A549 (cell line): ENCODE results near the gene IRX4. TPM values are rescaled to one million over a fixed set of nuclear protein-coding genes. Genes with fewer than 3 reads are reported as not detected.

Experiments used
- ATAC-seq, 2 experiments: fragments of 200-7000 bp in 1 of 2; fragments of >200 bp in 1 of 2; cut with Nextera tagmentation in 1 of 2; cut with Tn5 transposase in 1 of 2; 3 replicates each; pipeline versions ENCODE4 v1.8.0 to v1.9.1; 2018 to 2020; ENCODE audit warnings: mild to moderate bottlenecking in 1 of 2, moderate library complexity in 1 of 2
- CTCF ChIA-PET: fragments of 300-600 bp; sonication (Branson Sonifier 250); formaldehyde crosslinking; extraction: SDS; loops from one replicate; lab custom pipeline; 2021; ENCODE audit warnings: antibody characterized with exemption, inconsistent platforms; lab: Yijun Ruan, JAX
- POLR2A ChIA-PET: fragments of 350-600 bp; formaldehyde crosslinking; extraction: SDS; loops from one replicate; lab custom pipeline; 2021; ENCODE audit warnings: antibody characterized with exemption, inconsistent platforms; lab: Yijun Ruan, JAX
- DNase-seq, 2 experiments: peaks; one replicate each; pipeline versions ENCODE4 v3.0.0 to v3.0.0-alpha.2; 2011 to 2016; ENCODE audit warnings: low read depth in 1 of 2, low spot score in 1 of 2
- FAIRE-seq: peaks from 2 replicates; lab custom pipeline; 2011; peaks lifted over from hg19 to GRCh38; lab: Jason Lieb, UNC
- H3K27ac ChIP-seq, 2 experiments: fragments of >200 bp; sonication (Bioruptor Twin); formaldehyde crosslinking; 3 replicates each; pipeline ENCODE4 v1.5.1; 2016 to 2017
- H3K4me1 ChIP-seq: fragments of >200 bp; sonication (Bioruptor Twin); formaldehyde crosslinking; 3 replicates; pipeline ENCODE4 v1.6.1; 2016
- H3K4me2 ChIP-seq: fragments of >200 bp; sonication (Bioruptor Twin); formaldehyde crosslinking; 3 replicates; pipeline ENCODE4 v1.6.1; 2016
- H3K4me3 ChIP-seq: fragments of >200 bp; sonication (Bioruptor Twin); formaldehyde crosslinking; 3 replicates; pipeline ENCODE4 v1.5.1; 2016
- H3K9me3 ChIP-seq: fragments of >200 bp; sonication (Bioruptor Twin); formaldehyde crosslinking; 3 replicates; pipeline ENCODE4 v1.6.1; 2016
- CBX8 ChIP-seq: fragments of 200-600 bp; sonication (generic); IDR thresholded peaks from 2 replicates; pipeline ENCODE4 v1.6.1; 2016
- CHD4 ChIP-seq: fragments of 200-600 bp; sonication (generic); IDR thresholded peaks from 2 replicates; pipeline ENCODE4 v1.6.1; 2016; ENCODE audit warnings: antibody characterized with exemption, mild to moderate bottlenecking, borderline replicate concordance
- EHMT2 ChIP-seq: fragments of 200-600 bp; sonication (generic); IDR thresholded peaks from 2 replicates; pipeline ENCODE4 v1.6.1; 2016; ENCODE audit warnings: antibody characterized with exemption, low read depth, mild to moderate bottlenecking, moderate library complexity
- ELK1 ChIP-seq: fragments of 150-350 bp; IDR thresholded peaks from 2 replicates; pipeline ENCODE4 v1.6.1; 2014; ENCODE audit warnings: low read depth, mild to moderate bottlenecking, low read length
- EP300 ChIP-seq, 2 experiments: fragments of >200 bp; sonication (Bioruptor Twin); formaldehyde crosslinking; IDR thresholded peaks; 2 replicates in 1 of 2; 3 replicates in 1 of 2; pipeline ENCODE4 v1.6.1; 2016 to 2017
- ESRRA ChIP-seq: fragments of 150-350 bp; IDR thresholded peaks from 2 replicates; pipeline ENCODE4 v1.6.1; 2014; ENCODE audit warnings: mild to moderate bottlenecking, low read length, borderline replicate concordance
- FOSL2 ChIP-seq, 2 experiments: fragments of 450-650 bp in 1 of 2; fragments of >200 bp in 1 of 2; sonication (Bioruptor Twin) in 1 of 2; formaldehyde crosslinking; IDR thresholded peaks; 2 replicates each; pipeline versions ENCODE4 v1.5.0 to v1.6.1; 2016 to 2020; ENCODE audit warnings: mild to moderate bottlenecking in 1 of 2, moderate library complexity in 1 of 2
- HOXB13 ChIP-seq: fragments of 250-450 bp; sonication (Bioruptor Pico); IDR thresholded peaks from 2 replicates; pipeline ENCODE4 v1.5.0; 2020; ENCODE audit warnings: low read depth, mild to moderate bottlenecking, moderate library complexity
- JUN ChIP-seq, 2 experiments: fragments of >200 bp; sonication (Bioruptor Twin); formaldehyde crosslinking; IDR thresholded peaks; 2 replicates in 1 of 2; 3 replicates in 1 of 2; pipeline ENCODE4 v1.6.1; 2016 to 2017
- JUNB ChIP-seq: fragments of >200 bp; sonication (Bioruptor Twin); formaldehyde crosslinking; IDR thresholded peaks from 2 replicates; pipeline ENCODE4 v1.6.1; 2016
- KDM1A ChIP-seq: fragments of 200-600 bp; sonication (generic); IDR thresholded peaks from 2 replicates; pipeline ENCODE4 v1.6.1; 2016; ENCODE audit warnings: low read depth, mild to moderate bottlenecking
- MAFK ChIP-seq: fragments of 450-650 bp; IDR thresholded peaks from 2 replicates; pipeline ENCODE4 v1.6.1; 2014; ENCODE audit not compliant: partially characterized antibody
- MAX ChIP-seq: IDR thresholded peaks from 2 replicates; pipeline ENCODE4 v1.6.1; 2012
- MYC ChIP-seq: IDR thresholded peaks from 2 replicates; pipeline ENCODE4 v1.6.1; 2012; ENCODE audit warnings: mild to moderate bottlenecking, inconsistent platforms, low read length, improper control_type of control experiment, borderline replicate concordance
- NPAS2 ChIP-seq: fragments of 250-450 bp; sonication (Bioruptor Pico); IDR thresholded peaks from 2 replicates; pipeline ENCODE4 v1.8.0; 2022; ENCODE audit warnings: mild to moderate bottlenecking, moderate library complexity, borderline replicate concordance
- PHF8 ChIP-seq: fragments of 200-600 bp; sonication (generic); IDR thresholded peaks from 2 replicates; pipeline ENCODE4 v1.6.1; 2016; ENCODE audit warnings: low read depth, mild to moderate bottlenecking, antibody characterized with exemption, moderate library complexity, borderline replicate concordance
- POLR2AphosphoS2 ChIP-seq: conservative IDR thresholded peaks from 2 replicates; pipeline ENCODE4 v1.6.1; 2012; ENCODE audit warnings: low read length, improper control_type of control experiment, inconsistent platforms
- RCOR1 ChIP-seq: fragments of 150-350 bp; IDR thresholded peaks from 2 replicates; pipeline ENCODE4 v1.6.1; 2014; ENCODE audit warnings: antibody characterized with exemption, low read length, low read depth
- REST ChIP-seq: fragments of 200-600 bp; sonication (generic); IDR thresholded peaks from 2 replicates; pipeline ENCODE4 v1.6.1; 2016; ENCODE audit warnings: antibody characterized with exemption, mild to moderate bottlenecking, moderate library complexity
- SREBF2 ChIP-seq: fragments of 450-650 bp; IDR thresholded peaks from 2 replicates; pipeline ENCODE4 v1.6.1; 2014; ENCODE audit warnings: mild to moderate bottlenecking, moderate library complexity
- TFCP2L1 ChIP-seq: fragments of 250-450 bp; sonication (Bioruptor Pico); IDR thresholded peaks from 2 replicates; pipeline ENCODE4 v1.5.0; 2021; ENCODE audit warnings: mild to moderate bottlenecking
- ZC3H11A ChIP-seq: fragments of 450-650 bp; IDR thresholded peaks from 2 replicates; pipeline ENCODE4 v1.6.1; 2014; ENCODE audit warnings: antibody characterized with exemption, mild to moderate bottlenecking
- ZFP36 ChIP-seq: fragments of 450-650 bp; IDR thresholded peaks from 2 replicates; pipeline ENCODE4 v1.6.1; 2014; ENCODE audit warnings: borderline replicate concordance; ENCODE audit not compliant: partially characterized antibody
- ZNF302 ChIP-seq: fragments of 250-450 bp; sonication (Bioruptor Pico); IDR thresholded peaks from 2 replicates; pipeline ENCODE4 v1.9.0; 2021; ENCODE audit warnings: inconsistent platforms, mild to moderate bottlenecking, moderate library complexity
- ZSCAN20 ChIP-seq: fragments of 250-450 bp; sonication (Bioruptor Pico); IDR thresholded peaks from 2 replicates; pipeline ENCODE4 v1.8.0; 2022; ENCODE audit warnings: mild to moderate bottlenecking, moderate library complexity
- WGBS: methylation state at CpG from one replicate; pipeline ENCODE4 v1.1.6; 2017; ENCODE audit errors: missing lambda C conversion rate; 5-methylcytosine and 5-hydroxymethylcytosine counted together
- polyA plus RNA-seq, 4 experiments: library from polyadenylated mRNA; depleted of rRNA in 3 of 4; stranded (reverse); fragments of >200 nt; fragmentation: RNase III in 1 of 4; extraction: RNeasy Plus Mini Kit Qiagen cat#74134 plus additional on column Dnase treatment in 1 of 4; gene quantifications; 2 replicates in 3 of 4; 3 replicates in 1 of 4; pipeline ENCODE4 v1.2.3, GENCODE V29; 2011 to 2017
- TF ChIP-seq, protein P1 (sequence below): IDR thresholded peaks from 2 replicates; pipeline ENCODE4 v1.6.1; 2012

The IRX4 gene
- polyA plus RNA-seq, 2 of the 4 experiments (the other 2 are of a cell fraction), result 0.04 to 0.06 TPM

DNA sequence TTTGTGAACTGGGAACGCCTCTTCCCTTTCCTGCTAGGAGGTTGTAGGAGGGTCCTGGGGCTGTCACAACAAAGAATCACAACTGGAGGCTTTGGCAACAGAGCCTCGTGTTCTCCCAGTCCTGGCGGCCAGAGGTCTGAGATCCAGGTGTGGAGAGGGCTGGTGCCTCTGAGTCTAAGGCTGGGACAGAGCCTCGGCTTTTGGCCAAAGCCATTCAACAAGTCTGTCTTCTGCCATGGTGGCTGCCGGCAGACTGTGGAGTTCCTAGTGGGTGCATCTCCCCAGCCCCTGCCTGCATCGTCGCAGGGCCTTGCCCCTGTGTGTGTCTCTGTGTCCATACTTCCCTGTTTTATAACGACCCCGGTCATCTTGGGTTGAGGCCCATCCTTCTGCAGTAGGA lies 9.5 kb upstream of the IRX4 start:
- 24% methylated on average over 8 of the region's 9 CpGs for WGBS
- Histone ChIP-seq H3K4me1 (peaks cover under 1% of the 10 kb centered on the region; the same call in 1 of the 3 replicates), H3K4me2 (no peak overlapping the region), H3K27ac (no peak overlapping the region), H3K4me3 (no peak overlapping the region)
- FAIRE-seq (no peak), DNase-seq (no peak)
- CTCF ChIA-PET, result no interaction called here
- TF ChIP-seq HOXB13 (CRISPR knock-in tag) (no peak), PHF8 (no peak), ELK1 (no peak), CBX8 (no peak), JUN (IDR thresholded peaks at IDR 0.05) (no peak), KDM1A (no peak), RCOR1 (no peak), SREBF2 (no peak)
- TF ChIP-seq, all 56 proteins: peak for 0
- H3K9me3 ChIP-seq, result no peaks in the 10 kb centered on the region
- ATAC-seq, result no peak
- POLR2A ChIA-PET, result no interaction called here

- TF ChIP-seq EP300 (IDR thresholded peaks at IDR 0.05) (no peak), MYC (no peak), FOSL2 (IDR thresholded peaks at IDR 0.05) (no peak), FOSL2 (CRISPR knock-in tag; IDR thresholded peaks at IDR 0.05) (no peak), CHD4 (no peak), TFCP2L1 (CRISPR knock-in tag) (no peak)
- no peak for FAIRE-seq
- POLR2A ChIA-PET, result no interaction called here
Measured at GRCh38 chr5:1891391-1891790, 8.7 kb upstream of the IRX4 start.

GRCh38 chr5:1890296-1890695 lies 7.6 kb upstream of the IRX4 start:
- FAIRE-seq (no peak), DNase-seq (no peak)
- ChIA-PET CTCF (interaction anchor here (2.0 kb wide), 1 partner anchor 17 kb away, joined by 5 read pairs; no protein-coding TSS in a partner anchor), POLR2A (no interaction called here)
- H3K4me1 ChIP-seq, result peaks cover 5% of the 10 kb centered on the region; the same call in 1 of the 3 replicates
- WGBS, result 56% methylated on average over 3 of the region's 4 CpGs
- no peak overlapping the region for H3K27ac ChIP-seq
- TF ChIP-seq MAX, result no peak
- no peak for TF ChIP-seq NPAS2 (CRISPR knock-in tag)
- TF ChIP-seq REST, result no peak
- no peak for TF ChIP-seq ZNF302 (CRISPR knock-in tag)
- TF ChIP-seq MYC, result no peak
- TF ChIP-seq EHMT2, result no peak
- TF ChIP-seq POLR2AphosphoS2, result no peak
- TF ChIP-seq ZFP36, result no peak
- TF ChIP-seq ZC3H11A, result no peak
- TF ChIP-seq ESRRA, result no peak
- TF ChIP-seq MAFK, result no peak
- TF ChIP-seq, protein P1, sequence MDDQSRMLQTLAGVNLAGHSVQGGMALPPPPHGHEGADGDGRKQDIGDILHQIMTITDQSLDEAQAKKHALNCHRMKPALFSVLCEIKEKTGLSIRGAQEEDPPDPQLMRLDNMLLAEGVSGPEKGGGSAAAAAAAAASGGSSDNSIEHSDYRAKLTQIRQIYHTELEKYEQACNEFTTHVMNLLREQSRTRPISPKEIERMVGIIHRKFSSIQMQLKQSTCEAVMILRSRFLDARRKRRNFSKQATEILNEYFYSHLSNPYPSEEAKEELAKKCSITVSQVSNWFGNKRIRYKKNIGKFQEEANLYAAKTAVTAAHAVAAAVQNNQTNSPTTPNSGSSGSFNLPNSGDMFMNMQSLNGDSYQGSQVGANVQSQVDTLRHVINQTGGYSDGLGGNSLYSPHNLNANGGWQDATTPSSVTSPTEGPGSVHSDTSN, result no peak
- no peak for TF ChIP-seq JUNB
- TF ChIP-seq ZSCAN20 (CRISPR knock-in tag), result no peak
- TF ChIP-seq, all 56 proteins: peak for 0
- no peaks in the 10 kb centered on the region for H3K9me3 ChIP-seq
- no peak overlapping the region for H3K4me2 ChIP-seq
- no peak overlapping the region for H3K4me3 ChIP-seq
- no peak for ATAC-seq

More at GRCh38 chr5:1891391-1891790, 8.7 kb upstream of the IRX4 start:
- Histone ChIP-seq H3K27ac (no peak overlapping the region), H3K4me1 (peaks cover 5% of the 10 kb centered on the region; the same call in 1 of the 3 replicates), H3K9me3 (no peaks in the 10 kb centered on the region), H3K4me3 (no peak overlapping the region), H3K4me2 (no peak overlapping the region)
- WGBS, result 49% methylated on average over 16 of the region's 16 CpGs
- no peak for DNase-seq
- CTCF ChIA-PET, result no interaction called here
- ATAC-seq, result no peak
